ENCODE data around the gene C6orf163.

- no peak for TF ChIP-seq CTCF (IDR thresholded peaks at IDR 0.05)
- TF ChIP-seq POLR2A (IDR thresholded peaks at IDR 0.05): no peak
Measured at GRCh38 chr6:87378947-87379346, 34.3 kb downstream of the C6orf163 start.
